ENCODE results near the gene STKLD1.
A peak's percentile ranks its signal among the peaks of the same experiment; 100 is the strongest.

Gene STKLD1

DNA sequence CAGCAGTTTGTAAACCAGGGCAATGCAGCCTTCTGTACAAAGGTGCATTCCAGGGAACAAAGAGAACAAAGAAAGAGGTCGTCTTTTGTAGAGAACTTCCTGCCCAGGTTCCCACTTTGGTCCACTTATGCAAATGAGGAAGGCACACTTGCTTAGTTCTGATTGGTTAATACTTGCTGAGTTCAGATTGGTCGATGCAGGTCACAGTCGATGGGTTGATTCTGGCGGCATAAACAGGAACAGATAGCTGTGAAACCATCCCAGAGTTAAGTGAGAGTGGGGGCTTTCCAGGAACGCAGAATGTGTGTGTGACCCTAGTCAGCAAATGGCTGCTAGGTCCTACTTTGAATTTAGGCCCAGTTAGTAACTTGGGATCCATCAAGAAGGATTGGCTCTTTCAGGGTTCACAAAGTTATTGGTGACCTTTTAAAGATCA is 44.2 kb downstream of the STKLD1 start:
- DNase-seq = no peak

DNA sequence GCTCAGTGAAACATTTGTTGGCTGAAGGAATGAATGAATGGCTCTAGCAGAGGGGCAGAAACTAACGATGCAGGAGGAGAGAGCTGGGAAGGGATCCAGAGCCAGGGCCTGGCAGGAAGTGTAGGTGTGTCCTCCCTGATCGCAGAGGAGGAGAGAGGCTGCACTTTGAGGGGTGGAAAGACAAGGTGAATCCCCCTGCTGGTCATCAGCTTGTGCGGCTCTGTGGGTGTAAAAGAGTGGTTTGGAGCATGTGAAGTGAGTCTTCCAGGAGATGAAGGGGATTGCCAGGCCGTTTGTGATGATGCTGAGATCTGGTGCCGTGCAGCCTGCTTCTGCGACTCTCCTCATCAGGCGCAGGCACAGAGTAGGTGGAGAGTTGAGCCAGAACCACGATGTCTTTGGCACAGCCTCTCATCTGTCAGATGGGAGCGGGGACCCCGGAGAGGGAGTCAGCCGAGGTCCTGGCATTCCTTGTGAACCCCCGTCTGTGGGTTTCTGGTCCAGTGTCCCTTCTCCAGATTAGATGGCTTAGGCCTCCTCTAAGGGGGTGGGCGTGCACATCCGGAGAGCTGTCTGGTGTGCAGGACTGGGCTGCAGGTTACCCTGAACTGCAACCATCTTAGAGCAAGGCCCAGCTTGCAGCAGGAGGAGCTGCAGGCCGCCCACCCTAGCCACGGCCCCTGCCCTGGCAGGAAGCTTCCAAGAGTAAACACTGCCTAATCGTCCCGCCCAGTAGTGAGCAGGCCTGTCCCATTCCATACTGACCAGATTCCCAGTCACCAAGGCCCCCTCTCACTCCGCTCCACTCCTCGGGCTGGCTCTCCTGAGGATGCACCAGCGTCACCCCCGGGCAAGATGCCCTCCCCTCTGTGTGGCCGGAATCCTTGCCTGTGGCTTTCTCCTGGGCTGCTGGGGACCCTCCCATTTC is 45.7 kb downstream of the STKLD1 start, which contains the start of gene ADAMTS13:
TSS of gene ADAMTS13 (plus strand) at position 753 of the 928 bp plus-strand sequence. CDS start at position 830, 77 bp downstream.
- DNase-seq = peak; percentile 85

DNA sequence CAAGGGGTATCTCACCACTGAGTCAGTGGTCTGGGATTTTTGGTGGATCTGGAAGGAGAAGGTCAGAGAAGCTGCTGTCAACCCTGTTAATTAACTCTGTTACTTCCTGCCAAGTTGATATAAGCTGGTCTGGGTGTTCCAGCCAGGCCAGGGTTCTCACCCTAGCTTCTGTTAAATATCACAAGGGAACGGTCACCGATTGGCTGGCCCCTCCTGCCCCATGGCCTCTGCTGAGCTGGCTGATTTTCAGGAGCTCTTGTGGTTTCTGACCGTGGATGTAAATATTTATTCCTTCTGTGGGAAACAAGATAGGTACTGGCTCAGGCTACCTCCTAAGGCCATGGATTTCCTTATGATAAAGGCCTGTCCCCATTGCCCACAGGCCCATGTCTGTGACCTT is 47.0 kb downstream of the STKLD1 start:
- DNase-seq = no peak

DNA sequence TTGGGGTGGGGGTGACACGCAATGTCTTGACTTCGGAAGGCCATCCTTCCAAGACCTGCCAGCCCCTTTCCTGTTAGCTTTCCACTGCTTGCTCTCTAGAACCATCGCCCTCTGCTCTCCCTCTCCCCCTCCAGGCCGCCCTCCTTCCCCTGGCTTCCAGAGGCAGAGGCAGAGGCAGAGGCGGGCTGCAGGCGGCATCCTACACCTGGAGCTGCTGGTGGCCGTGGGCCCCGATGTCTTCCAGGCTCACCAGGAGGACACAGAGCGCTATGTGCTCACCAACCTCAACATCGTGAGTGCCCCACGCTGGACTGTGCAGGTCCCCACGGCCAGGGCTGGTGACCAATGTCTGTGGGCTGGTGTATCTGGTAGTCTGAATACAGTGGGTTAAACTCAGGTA is 48.0 kb downstream of the STKLD1 start:
- no peak for DNase-seq

DNA sequence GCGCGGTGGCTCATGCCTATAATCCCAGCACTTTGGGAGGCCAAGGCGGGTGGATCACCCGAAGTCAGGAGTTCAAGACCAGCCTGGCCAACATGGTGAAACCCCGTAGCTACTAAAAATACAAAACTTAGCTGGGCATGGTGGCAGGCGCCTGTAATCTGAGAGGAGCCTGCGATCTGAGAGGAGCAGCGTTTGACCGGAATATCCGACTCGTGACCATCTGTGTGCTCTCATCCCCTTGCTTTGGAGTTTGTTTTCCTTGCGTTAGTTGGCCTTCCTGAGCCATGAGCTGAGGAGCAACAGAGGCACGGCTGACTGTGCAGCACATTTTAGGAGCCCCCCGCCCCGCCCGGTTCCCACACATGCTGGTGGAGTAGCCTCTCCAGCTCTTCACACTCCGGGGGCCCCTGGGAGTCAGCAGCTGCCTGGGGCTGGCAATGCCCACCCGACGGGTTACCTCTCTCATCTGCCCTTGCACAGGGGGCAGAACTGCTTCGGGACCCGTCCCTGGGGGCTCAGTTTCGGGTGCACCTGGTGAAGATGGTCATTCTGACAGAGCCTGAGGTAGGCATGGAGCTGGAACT is 49.0 kb downstream of the STKLD1 start:
- no peak for DNase-seq

DNA sequence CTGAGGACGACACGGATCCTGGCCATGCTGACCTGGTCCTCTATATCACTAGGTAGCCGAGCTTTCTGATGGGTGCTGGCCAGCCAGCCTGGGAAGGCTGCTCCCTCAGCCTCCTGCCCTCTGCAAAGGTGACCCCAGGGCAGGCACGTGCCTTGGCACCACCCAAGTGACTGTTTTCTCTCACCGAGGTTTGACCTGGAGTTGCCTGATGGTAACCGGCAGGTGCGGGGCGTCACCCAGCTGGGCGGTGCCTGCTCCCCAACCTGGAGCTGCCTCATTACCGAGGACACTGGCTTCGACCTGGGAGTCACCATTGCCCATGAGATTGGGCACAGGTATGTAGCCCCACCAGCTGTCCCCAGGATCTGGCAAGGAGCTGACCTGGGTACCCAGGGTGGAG is 49.8 kb downstream of the STKLD1 start:
- DNase-seq = no peak

DNA sequence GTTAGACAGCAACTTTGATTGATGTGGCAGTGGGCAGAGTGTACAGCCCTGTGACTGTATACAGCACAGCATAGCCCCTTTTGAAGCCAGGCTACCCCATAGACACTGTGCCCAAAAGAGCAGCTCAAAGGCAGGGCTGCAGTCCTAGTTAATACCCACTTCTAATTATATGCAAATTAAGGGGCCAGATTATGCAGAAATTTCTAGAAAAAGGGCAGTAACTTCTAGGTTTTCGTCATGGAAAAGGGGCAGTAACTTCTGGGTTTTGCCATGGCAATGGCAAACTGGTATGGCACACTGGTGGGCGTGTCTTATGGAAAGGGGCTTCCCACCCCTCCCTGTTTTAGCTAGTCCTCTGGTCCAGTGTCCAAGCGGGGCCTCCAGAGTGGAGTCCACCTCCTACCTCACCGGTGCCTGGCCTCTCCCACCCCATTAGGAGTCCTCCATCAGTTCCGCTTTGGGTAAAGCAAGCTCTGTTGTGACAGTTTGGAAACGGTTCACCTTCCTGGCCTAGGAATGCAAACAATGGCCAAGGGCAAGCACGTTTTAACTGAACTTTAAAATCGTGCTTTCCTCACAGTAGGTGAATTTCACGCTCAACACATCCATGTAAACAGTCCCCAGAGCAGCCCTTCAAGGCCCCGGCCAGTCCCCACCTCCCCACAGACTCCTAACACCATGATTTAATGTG is 51.6 kb downstream of the STKLD1 start:
- no peak for DNase-seq

DNA sequence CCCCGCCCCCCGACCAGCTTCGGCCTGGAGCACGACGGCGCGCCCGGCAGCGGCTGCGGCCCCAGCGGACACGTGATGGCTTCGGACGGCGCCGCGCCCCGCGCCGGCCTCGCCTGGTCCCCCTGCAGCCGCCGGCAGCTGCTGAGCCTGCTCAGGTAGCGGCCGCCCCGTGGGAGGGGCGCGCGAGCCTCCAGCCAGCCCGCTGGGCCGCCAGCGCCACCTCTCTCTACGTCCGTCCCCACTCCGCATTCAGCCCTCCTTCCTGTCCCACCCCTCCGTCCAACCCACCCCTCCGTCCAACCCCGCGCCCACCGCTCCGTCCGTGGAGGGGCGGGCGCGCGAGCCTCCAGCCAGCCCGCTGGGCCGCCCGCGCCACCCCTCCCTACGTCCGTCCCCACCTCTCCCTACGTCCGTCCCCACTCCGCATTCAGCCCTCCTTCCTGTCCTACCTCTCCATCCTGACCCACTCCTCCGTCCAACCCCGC is 52.5 kb downstream of the STKLD1 start:
- peak; percentile 91 for DNase-seq

DNA sequence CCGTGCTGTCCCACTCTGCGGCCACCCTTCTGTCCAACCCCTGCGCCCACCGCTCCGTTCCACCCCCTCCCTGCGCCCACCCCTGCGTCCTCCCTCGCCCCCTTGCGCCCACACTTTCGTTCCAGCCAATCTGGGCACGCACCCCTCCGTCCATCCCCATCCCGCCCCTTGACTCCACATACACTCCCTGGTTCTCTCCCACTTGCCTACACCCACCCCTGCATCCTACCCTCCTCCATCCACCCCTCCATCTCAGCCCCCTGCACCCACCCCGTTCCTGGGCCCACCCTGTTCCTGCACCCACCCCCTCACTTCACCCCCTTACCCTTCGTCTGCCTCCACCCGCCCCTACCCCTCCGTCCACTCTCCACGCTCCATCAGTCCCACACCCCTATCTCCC is 53.0 kb downstream of the STKLD1 start:
- DNase-seq = no peak

DNA sequence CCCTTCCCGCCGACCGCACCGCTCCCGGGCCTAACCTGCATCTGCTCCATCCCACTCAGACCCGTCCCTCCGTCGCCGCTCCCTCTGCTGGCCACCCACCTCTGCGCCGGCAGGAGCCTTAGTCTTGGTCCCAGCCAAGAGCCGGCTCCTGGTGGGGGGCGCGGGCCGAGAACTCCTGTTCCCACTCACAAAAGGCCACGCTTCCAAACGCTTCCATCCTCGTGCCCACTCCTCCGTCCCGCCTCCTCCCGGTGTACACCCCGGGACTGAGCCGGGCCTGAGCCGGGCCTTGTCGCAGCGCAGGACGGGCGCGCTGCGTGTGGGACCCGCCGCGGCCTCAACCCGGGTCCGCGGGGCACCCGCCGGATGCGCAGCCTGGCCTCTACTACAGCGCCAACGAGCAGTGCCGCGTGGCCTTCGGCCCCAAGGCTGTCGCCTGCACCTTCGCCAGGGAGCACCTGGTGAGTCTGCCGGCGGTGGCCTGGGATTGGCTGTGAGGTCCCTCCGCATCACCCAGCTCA is 53.5 kb downstream of the STKLD1 start:
- DNase-seq = peak; percentile 92

DNA sequence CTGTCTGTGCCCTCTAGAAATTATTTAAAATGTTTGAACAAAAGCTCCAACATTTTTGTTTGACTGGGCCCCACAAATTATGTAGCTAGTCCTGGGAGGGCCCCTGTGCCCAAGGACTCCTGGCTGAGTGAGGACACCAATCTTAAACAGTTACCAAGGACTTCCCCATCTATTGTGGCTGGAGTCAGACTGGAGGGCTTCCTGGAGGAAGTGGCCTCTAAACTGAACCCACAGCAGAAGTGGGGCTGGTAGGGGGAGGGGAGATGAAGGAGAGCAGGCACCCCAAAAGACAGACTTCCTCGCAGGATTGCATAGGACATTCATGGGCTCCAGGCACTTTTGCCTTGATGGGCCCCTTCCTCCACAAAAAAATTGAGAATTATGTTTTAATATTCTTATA is 54.1 kb downstream of the STKLD1 start:
- DNase-seq = no peak

DNA sequence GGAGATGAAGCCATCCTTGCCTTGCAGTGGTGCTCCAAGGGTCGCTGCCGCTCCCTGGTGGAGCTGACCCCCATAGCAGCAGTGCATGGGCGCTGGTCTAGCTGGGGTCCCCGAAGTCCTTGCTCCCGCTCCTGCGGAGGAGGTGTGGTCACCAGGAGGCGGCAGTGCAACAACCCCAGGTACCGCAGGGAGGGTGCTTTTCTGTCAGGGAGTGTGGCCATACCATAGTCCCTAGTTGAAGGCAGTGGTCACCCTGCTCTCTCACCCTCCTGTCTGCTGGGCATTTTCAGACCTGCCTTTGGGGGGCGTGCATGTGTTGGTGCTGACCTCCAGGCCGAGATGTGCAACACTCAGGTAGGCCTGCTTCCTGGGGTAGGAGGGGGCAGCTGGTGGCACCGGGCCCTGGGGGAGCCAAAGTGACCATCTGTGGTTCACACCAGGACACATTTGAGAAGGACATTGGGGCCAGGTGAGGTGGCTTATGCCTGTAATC is 57.2 kb downstream of the STKLD1 start:
- DNase-seq = no peak

DNA sequence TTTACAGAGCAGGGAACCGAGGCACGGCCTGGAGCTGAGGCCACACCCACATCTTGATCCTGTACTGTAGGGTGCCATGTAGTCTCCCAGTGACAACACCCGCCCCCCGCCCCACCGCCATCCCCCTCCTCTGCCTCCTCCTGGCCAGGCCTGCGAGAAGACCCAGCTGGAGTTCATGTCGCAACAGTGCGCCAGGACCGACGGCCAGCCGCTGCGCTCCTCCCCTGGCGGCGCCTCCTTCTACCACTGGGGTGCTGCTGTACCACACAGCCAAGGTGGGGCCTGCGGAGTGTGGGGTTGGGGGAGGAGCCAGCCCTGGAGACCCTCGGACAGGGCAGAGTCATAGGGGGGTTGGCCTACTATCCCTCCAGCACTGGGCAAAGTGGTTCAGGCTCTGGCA is 60.5 kb downstream of the STKLD1 start:
- no peak for DNase-seq

DNA sequence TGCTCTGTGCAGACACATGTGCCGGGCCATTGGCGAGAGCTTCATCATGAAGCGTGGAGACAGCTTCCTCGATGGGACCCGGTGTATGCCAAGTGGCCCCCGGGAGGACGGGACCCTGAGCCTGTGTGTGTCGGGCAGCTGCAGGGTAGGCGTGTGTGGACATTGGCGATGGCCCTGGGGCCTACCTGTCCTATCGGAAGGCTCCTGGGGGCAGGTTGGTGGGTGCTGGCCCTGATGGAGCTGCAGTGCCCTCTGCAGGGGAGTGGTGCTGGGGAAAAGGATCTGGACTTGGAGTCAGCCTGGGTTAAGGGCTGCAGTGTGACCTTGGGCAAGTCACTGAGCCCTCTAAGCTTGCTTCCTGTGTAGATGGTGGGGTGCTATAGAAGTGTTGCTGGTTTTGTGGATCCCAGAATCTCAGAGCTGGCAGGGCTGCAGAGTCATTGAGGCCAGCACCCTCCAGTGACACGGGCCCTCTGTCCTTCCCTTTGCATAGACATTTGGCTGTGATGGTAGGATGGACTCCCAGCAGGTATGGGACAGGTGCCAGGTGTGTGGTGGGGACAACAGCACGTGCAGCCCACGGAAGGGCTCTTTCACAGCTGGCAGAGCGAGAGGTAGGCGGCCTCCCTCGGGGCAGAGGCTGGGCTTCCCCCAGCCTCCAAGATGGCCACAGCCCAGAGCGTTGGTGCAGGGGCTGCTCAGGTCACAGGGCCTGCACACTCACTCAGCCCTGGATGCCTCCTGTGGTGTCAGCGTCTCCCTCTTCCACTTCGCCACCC is 61.8 kb downstream of the STKLD1 start:
- peak; percentile 73 for DNase-seq

DNA sequence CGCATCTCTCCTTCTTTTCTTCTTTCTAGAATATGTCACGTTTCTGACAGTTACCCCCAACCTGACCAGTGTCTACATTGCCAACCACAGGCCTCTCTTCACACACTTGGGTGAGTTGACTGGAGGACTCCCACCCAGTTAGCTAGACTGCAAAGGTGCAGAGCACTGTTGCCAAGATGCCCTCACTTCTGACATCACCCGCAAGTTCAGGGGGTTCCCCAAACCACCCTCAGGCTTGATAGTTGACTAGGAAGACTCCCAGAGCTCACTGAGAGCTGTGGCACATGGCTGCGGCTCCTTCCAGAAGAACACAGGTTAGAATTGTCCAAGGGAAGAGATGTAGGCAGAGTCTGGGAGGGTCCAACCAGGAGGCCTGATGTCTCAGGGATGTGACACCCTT is 63.2 kb downstream of the STKLD1 start:
- DNase-seq = no peak

DNA sequence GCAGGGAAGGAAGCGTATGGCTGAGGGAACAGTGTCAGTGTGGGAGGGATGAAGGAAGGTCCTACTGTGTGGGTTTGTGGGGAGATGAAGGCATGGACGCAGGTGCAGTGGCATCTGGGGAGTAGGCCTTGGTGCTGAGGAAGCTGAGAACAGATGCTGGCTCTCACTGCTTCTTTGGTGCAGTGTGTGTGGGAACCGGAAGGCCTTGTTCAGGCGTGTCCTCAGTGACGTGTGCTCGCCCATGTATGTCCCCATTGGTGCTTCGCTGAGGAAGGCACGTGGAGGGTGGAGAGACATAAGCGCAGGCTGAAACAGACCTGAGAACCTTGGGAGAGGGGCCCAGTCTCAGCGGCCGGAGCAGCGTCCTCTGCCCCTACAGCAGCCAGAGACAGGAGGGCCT is 64.7 kb downstream of the STKLD1 start:
- no peak for DNase-seq

DNA sequence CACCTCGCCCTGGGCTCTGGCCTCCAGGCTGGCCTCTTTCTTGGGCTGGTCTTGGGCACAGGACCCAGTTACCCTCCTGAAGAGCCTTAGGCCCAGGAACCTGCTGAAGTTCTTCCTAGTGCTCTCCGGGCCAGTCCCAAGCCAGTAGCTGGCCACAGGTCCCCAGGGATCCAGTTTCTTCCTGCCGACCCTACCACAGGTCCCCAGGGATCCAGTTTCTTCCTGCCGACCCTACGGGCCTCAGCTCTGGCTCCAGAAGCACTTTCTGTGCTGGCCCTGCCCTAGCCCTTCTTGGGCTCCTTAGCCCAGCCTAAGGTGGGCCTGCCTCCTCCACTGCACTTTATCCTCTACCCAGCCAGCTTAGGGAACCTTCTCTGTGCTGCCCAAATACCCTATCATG is 65.4 kb downstream of the STKLD1 start:
- no peak for DNase-seq

DNA sequence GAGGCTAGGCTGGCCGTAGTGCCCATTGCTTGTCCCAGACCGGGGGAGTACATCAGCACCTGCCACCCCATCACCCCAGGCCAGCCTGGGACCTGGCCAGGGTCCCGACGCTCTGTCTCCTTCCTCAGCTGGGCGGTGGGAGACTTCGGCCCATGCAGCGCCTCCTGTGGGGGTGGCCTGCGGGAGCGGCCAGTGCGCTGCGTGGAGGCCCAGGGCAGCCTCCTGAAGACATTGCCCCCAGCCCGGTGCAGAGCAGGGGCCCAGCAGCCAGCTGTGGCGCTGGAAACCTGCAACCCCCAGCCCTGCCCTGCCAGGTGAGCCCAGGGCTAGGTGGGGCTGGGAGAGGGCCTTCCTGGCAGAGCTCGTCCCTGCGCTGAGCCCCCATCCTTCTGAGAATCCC is 67.1 kb downstream of the STKLD1 start:
- DNase-seq = no peak

DNA sequence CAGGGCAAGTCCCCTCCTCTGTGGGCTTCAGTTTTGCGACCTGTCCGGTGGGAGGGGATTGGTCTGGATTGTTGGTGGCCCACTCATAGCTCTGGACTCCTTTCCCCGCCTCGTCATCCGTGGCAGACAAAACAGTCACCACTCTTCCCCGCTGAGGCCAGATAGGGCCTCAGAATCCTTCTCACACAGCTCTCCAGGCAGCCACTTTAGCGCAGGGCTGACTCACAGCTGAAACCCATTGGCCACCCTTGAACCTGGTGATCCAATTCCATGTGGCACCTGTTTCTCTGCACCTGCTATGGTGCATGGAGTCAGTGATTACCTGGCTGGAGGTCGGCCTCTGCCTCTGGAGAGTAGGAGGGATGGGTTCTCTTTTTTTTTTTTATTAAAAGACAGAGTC is 67.8 kb downstream of the STKLD1 start:
- no peak for DNase-seq

DNA sequence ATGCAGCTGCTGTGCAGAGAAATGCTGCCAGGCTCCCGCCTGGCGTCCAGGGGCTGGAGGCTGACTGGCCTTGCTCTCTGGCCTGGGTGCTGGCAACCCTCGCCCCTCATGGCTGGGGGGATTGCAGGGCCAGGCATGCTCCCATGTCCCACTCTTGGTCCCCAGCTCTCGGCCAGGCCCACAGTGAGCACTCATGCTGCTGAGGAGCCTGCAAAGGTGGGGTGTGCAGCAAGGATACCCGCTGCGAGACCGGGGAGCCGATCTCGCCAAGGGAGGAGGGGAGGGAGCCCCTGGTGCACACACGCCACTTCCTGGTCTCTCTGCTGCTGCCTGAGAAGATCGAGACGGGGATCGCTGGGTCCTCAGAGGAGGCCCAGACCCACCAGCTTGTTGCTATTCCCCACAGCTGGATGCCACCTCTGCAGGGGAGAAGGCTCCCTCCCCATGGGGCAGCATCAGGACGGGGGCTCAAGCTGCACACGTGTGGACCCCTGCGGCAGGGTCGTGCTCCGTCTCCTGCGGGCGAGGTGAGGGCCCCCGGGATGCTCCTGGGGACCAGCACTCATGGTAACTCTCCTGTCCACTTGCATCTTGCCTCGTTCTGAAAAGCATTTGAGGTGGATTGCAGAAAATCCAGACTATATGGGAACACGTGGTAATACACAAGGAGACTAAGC is 69.3 kb downstream of the STKLD1 start:
- DNase-seq = no peak

DNA sequence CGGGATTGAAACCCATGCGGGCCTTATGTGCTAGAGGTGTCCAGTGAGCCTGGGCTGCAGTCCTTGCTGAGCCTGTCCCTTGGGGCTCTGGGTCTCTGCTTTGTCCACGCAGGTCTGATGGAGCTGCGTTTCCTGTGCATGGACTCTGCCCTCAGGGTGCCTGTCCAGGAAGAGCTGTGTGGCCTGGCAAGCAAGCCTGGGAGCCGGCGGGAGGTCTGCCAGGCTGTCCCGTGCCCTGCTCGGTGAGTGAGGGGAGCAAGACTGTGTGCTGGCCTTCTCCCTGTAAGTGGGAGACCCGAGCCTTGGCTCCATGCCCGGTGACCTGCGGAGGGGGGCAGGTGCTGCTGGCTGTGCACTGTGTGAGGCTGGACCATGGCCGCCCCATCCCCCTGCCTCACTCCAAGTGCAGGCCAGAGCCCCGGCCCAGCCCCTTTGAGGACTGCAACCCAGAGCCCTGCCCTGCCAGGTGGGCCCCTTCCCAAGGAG is 72.4 kb downstream of the STKLD1 start:
- no peak for DNase-seq

DNA sequence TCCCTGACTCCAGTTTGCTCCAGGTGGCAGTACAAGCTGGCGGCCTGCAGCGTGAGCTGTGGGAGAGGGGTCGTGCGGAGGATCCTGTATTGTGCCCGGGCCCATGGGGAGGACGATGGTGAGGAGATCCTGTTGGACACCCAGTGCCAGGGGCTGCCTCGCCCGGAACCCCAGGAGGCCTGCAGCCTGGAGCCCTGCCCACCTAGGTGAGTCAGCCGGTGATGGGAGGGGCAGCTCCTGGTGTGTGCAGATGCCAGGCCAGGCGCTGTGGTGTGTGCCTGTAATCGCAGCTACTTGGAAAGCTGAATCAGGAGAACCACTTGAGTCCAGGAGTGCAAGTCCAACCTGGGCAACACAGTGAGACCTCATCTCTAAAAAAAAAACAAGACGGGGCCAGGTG is 73.6 kb downstream of the STKLD1 start:
- no peak for DNase-seq
